GM18526 (cell line): ENCODE measurements around the gene SPATA46.

ENCODE experiments used
- POLR2A ChIP-seq: IDR thresholded peaks from 3 replicates; pipeline ENCODE4 v1.6.1; 2011; ENCODE audit not compliant: insufficient read length; ENCODE audit errors: extremely low read depth

SPATA46 gene

DNA sequence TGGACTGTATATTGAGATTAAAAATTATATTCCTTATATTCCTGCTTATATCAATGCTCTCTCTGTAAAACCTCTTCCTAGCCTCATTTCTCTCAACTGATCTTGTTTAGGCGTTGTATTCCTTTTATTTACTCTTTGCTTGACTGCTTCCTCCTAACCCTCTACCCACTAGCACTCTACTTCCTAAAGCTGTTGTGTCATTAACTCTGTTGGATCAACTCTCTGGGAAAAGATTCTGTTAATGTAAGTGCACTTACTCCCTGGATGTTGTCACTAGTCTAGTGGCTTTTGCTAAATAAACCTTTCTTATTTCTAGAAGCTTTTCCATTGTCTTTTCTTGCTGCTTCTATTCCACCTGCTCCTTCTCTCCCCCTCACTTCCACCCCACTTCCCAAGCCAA lies 6.5 kb downstream of the SPATA46 start:
- no peak for TF ChIP-seq POLR2A

DNA sequence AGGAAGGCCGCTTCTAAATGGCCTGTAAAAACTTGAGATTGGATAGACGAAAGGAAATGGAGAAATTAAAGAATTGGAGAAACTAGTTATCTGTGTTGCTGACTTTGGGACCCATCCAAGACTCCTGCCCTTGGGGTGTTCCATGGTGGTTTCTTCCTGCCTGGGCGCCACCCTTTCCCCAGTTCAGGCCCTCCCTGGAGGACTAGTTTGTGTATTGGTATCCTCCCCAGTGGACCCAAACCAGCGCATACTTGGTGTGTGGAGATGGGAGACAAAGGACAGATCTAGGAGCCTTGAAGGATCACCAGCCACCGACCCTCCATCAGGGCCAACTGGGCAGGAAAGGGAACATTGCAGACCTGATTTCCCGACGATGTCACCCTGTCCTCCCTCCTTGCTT lies 7.1 kb downstream of the SPATA46 start:
- no peak for TF ChIP-seq POLR2A

DNA sequence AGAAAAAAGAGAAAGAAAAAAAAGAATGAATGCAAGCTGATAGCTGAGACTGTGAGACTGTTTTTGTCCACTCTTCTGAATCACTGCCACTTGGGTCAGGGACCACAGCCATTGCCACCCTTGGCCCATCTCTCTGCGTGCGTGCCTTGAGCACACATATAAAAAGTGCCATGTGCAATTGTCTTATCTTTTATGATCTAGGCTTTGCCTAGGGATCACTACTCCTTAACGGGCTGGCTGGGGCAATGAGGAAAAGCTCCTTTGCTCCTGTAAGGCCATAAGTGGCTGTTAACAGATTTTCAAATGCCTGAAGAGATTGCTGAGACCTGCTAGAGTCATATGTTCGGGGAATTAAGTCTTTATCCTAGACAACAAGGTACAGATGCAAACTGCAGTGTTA lies 8.2 kb downstream of the SPATA46 start:
- TF ChIP-seq POLR2A = no peak

DNA sequence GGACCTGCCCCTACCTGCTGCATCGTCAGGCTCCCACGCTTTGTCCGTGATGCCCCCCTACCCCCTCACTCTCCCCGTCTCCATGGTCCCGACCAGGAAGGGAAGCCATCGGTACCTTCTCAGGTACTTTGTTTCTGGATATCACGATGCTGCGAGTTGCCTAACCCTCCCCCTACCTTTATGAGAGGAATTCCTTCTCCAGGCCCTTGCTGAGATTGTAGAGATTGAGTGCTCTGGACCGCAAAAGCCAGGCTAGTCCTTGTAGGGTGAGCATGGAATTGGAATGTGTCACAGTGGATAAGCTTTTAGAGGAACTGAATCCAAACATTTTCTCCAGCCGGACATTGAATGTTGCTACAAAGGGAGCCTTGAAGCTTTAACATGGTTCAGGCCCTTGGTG lies 8.9 kb downstream of the SPATA46 start:
- no peak for TF ChIP-seq POLR2A

DNA sequence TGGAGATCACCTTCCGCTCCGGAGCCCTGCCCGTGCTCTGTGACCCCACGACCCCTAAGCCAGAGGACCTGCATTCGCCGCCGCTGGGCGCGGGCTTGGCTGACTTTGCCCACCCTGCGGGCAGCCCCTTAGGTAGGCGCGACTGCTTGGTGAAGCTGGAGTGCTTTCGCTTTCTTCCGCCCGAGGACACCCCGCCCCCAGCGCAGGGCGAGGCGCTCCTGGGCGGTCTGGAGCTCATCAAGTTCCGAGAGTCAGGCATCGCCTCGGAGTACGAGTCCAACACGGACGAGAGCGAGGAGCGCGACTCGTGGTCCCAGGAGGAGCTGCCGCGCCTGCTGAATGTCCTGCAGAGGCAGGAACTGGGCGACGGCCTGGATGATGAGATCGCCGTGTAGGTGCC lies 9.6 kb downstream of the SPATA46 start:
- no peak for TF ChIP-seq POLR2A

DNA sequence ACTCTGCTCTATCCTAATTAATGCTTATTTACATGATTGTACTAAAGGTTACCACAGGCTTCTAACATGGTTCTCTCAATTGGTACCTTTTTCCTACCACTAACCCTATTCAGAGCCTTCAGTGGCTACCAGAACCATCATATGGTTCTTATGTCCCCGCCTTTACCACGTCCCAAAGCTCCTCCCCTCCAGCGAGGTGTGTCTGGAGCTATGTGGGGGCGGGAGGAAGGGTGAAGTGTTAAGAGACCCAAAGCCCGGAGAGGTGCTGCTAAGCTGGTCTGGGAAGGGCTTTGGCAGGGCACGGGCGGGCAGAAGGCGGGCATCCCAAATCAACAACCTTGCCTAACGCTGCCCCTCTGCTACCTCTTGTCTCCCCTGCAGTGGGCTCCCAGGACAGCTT lies 10.0 kb downstream of the SPATA46 start:
- TF ChIP-seq POLR2A = no peak

DNA sequence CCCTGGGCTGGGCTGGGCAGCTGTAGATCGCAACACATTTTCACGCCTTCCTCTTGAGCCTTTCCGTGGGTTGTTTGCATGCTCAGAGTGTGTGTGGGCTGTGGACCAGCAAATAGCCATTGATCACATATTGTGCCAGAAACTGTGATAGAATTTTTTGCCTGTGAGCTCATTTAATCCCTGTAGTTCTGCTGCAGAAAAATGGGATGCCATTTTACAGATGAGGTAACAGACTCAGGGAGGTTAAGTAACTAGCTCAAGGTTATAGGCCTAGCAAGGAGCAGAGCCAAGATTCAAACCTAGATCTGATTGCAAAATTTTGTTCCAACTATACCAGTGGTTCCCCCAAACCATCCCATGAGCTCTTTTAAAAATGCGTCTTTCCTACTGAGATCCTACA lies 10.5 kb downstream of the SPATA46 start:
- TF ChIP-seq POLR2A = no peak

DNA sequence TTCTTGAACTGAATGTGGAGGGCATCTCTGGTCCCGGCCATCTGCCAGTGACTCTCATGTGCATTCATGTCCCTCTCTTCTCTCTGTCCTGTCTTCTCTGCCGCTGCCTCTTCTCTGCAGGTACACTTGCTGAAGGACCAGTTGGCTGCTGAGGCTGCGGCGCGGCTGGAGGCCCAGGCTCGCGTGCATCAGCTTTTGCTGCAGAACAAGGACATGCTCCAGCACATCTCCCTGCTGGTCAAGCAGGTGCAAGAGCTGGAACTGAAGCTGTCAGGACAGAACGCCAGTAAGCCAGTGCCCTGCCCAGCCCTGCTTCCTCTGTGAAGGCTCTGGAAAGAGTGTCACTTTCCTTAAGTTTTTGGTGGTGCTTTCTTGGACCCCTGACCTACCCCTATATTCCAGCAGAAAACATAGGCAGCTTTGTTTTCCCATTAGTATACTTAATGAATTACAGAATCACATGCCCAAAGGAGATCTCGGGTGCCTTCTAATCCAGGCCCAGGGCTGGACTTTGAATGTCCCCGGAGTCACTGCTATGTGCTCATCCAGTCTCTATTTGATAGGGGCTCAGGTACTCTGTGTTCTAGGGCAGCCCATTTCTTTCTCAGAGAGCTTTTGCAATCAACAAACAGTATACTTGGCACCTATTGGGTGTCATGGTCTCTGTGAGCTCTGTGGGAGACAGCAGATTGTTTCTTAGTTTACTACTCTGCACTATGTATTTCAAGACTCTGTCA lies 11.2 kb downstream of the SPATA46 start:
- no peak for TF ChIP-seq POLR2A

DNA sequence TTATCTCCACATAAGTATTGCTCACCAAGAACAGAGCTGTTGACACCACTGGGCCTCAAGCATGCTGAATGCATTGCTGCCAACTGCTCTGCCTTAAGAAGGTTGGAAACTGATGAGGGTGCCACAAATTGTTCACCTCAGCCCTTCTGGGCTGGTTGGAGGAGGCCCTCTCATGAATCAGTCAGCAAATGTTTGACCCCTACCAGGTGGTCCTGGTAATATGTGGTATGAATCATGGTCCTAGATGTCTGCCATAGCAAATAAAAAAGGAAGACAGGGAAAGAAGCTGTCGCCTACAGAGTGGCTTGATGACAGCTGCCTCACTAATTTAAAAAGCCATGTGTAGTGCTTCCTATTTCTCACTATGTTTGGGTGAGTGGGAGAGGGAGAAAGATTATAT lies 12.2 kb downstream of the SPATA46 start:
- TF ChIP-seq POLR2A = no peak

DNA sequence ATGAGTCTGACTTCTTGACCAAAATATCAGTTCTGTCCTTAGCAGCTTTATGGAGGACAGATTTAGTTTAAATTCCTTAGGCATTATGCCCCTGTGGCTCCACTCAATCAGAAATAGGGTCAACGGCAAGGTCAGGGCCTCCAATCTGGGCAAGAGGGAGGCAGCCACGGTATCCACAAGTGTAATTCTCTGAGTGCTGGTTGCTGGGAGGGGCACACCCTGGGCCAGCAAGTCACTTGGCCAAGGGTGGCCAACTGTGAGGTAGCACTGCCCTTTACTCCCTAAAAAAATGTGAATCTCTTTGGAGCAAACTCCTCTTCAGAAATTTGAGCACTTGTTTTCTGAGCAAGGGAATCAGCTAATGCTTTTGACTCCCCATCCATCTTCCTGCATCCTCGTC lies 12.8 kb downstream of the SPATA46 start:
- no peak for TF ChIP-seq POLR2A

DNA sequence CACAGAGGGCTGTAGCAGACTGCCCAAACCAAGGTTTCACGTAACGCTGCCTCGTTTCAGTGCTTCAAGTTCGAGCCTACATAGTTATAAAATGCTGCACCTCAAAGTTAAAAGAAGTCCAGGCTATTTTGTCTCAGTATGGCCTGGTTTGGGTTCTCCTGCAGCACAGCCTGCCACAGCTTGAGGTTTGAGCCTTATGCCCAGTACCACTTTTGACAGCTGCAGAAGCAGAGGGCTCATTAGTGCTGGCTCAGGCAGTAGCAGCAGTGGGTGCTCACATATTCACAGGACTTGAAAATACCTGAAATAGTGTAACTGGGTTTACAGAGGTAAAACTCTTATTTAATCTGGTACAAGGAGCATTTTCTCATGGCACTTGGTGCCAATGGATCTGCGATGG lies 15.3 kb downstream of the SPATA46 start:
- no peak for TF ChIP-seq POLR2A

DNA sequence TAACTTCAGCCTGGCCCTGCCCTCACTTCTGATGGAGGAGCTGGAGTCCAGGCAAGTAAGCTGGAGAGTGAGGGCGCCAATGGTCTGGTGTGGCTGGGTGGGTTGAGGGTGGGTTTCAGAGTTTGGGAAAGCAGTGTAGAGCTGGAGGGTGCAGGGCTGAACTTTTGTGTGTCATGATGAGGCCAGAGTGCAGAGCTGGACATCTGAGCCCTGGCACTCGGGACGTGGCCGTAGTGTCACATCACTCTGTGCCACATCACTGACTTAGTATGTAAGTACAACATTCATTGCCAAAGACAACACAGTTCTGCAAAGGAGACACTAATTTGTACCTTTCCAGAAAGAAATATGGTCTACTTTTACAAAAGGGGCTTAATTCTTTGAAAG lies 15.8 kb downstream of the SPATA46 start:
- no peak for TF ChIP-seq POLR2A

DNA sequence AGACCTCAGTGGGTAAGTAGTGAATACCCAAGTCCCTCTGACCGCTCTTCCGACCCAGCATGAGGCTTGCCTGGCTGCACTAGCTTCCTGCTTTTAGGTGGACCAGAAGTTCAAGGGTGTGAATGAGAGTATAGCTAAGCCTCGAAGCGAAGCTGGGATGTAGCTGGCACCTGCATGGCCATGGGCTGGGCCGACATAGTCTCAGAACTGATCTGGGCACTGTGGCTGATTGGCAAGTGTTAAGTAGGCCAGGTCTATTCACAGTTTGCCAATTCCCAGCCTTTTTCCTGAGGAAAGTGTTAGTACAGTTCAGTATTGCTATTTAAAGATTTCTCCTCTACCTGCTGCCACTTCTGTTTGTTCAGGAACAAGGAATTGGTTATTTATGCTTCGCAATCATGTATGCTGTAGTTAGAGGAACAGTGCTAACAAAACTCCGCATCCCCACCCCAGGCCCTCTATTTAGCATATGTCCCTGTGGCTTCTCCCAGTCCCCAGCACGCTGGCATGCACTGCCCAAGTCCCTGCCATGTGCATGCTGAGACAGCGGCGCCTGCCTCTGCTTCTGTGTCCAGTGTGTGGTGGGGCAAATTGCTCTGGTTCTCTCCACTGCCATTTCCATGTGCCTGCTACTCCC lies 16.3 kb downstream of the SPATA46 start:
- TF ChIP-seq POLR2A = no peak

DNA sequence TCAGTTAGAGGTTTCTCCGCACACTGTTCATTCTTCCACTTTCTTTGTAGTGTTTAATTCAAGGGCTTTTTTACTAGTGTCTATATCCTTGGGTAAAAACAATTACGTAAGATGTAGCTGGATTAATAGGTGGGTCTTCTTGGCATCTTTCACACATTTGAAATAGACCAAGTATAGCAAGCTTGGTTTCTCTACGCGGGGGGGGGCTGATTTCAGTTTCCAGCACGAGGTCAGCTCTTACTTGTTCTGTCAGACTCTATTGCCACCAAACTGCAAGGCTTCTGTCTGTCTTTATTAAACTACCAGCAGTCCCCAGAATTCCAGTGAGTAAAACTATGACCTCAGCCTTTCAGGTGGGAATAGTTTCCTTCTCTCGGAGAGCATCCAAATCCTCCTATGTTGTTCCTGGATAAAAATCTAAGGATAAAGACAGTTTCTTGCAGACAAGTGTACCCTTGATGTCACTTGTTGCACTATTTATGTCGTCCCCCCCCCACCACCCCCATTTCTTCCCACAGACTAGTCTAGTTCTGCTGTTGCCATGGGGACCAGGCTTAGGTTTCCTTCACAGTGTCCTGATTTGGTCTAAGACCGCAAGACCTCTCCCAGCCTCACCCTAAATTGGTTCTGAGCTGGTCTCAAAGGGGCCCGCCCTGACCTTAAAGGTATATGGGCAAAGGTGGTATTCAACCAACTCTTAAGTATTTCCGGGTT lies 17.0 kb downstream of the SPATA46 start:
- no peak for TF ChIP-seq POLR2A

DNA sequence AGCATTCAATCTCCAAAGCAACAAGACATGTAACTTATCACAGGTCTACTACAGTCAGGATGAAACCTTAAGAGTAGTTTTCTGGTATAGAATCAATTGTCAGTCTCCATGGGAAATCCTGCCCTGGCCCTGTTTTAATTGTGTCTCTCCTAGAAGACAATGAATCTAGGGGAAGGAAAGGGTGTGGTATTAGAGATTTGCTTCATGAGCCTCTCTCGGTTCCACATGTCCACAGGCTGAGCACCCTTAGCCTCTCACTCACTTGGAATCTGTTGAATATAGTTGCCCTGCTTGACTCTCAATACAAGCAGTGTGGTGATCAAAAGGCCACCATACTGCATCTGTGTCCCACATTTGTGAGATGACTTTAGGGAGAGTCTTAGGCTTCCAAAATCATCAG lies 17.7 kb downstream of the SPATA46 start:
- no peak for TF ChIP-seq POLR2A

DNA sequence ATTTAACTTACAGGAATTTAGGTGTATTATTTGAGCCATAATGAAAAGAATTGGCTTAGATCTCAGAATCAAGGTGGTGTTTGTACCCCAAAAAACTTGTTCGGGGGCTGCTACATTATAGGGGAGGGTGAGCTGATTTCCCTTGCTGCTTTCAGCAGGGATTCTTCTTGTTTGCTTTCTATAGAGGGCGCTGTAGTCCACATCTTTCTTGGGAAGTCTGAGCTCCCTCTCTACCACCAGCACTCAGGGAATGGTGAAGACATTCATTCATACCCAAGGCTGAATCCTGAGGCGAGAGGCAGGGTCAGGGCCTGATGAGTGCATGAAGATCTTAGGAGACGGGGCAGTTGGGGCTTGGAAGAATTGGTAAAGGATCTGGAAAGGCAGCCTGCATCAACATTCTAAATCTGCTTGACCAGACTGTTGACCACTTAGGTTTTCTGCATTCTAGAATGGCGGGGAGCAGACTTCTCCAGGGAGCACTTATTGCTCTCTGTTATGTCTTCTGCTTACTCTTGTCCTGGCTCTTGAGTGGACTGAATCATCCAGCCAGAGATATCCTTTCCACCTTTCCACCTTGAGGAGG lies 18.9 kb downstream of the SPATA46 start:
- no peak for TF ChIP-seq POLR2A
